ENCODE data around the gene MIP. TPM values are rescaled to one million over a fixed set of nuclear protein-coding genes. Genes with fewer than 3 reads are reported as not detected.

MIP gene
- total and polyA plus RNA-seq, 2 of the 13 experiments (the other 11 are each of a cell fraction or from before 2014, with no cell fraction given), result not detected

DNA sequence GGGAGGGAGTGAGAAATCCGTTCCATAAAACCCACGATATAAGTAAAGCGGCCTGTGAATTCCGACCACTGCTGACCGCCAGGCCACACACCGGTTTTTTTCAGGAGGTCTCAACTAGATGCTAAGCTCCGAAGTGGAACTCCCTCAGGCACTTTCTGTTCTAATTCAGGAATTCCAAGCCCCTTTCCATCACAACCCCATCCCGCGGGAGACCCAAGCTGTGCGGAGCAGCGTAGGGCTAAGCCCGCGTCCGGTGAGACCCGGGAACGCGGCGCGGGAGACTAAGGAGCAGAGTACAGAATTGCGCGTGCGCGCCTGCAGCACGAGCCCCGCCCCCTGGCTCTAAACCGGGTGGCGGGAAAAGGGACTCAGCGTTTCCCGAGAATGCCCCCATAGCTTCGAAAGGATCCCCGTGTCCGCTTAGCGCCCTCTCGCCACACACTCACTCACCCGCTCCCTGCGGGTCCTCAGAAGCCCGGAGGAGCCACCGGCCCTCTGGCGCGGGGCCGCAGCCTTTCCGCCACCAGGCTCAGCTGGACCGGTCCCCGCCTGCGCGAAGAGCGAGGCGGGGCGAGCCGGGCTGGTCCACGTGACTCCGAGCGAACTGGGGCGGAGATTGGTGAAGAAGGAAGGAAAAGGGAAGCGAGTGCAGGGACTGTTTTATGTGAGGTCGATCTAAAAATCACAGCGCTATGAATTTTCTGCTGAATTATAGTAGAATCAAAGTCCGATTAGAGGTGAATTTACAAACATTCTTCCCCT lies 5.4 kb downstream of the MIP start, which contains the start of gene TIMELESS (continued):
- TF ChIP-seq ZNF296 (CRISPR knock-in tag; conservative IDR thresholded peaks at IDR 0.05), result no peak
- TF ChIP-seq, protein P1, sequence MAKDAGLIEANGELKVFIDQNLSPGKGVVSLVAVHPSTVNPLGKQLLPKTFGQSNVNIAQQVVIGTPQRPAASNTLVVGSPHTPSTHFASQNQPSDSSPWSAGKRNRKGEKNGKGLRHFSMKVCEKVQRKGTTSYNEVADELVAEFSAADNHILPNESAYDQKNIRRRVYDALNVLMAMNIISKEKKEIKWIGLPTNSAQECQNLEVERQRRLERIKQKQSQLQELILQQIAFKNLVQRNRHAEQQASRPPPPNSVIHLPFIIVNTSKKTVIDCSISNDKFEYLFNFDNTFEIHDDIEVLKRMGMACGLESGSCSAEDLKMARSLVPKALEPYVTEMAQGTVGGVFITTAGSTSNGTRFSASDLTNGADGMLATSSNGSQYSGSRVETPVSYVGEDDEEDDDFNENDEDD (CRISPR knock-in tag; IDR thresholded peaks at IDR 0.05; ENCODE audit: borderline replicate concordance), result peak; percentile 98
- no peak for TF ChIP-seq IKZF1 (IDR thresholded peaks at IDR 0.05)
- no peak; the same call in 1 of the 2 replicates for TF ChIP-seq IRF2 (CRISPR knock-in tag; IDR thresholded peaks at IDR 0.05)
- TF ChIP-seq GATA4 (IDR thresholded peaks at IDR 0.05; ENCODE audit: borderline replicate concordance, low read depth), result no peak; the same call in 1 of the 2 replicates
- TF ChIP-seq ZNF790 (CRISPR knock-in tag; IDR thresholded peaks at IDR 0.05; ENCODE audit: borderline replicate concordance), result no peak
- peak; percentile 86 for TF ChIP-seq ZNF430 (CRISPR knock-in tag; IDR thresholded peaks at IDR 0.05)
- TF ChIP-seq ZNF180 (CRISPR knock-in tag; IDR thresholded peaks at IDR 0.05; ENCODE audit: borderline replicate concordance, low read depth), result no peak
- TF ChIP-seq CHCHD3 (CRISPR knock-in tag; IDR thresholded peaks at IDR 0.05), result no peak
- no peak for TF ChIP-seq ZNF780A (CRISPR knock-in tag; IDR thresholded peaks at IDR 0.05)
- TF ChIP-seq BRD4 (CRISPR knock-in tag; IDR thresholded peaks at IDR 0.05), result peak; percentile 18; the same call in 1 of the 2 replicates
- no peak for TF ChIP-seq SIX1 (CRISPR knock-in tag; IDR thresholded peaks at IDR 0.05; ENCODE audit: borderline replicate concordance)
- TF ChIP-seq ATF7-NPFF (CRISPR knock-in tag; IDR thresholded peaks at IDR 0.05; ENCODE audit: low read depth), result peak; percentile 89
- no peak for TF ChIP-seq ZNF660 (CRISPR knock-in tag; IDR thresholded peaks at IDR 0.05; ENCODE audit: borderline replicate concordance, low read depth)
- TF ChIP-seq SMAD3 (CRISPR knock-in tag; IDR thresholded peaks at IDR 0.05), result peak; percentile 67
- no peak for TF ChIP-seq ZNF737 (CRISPR knock-in tag; IDR thresholded peaks at IDR 0.05; ENCODE audit: borderline replicate concordance)
- TF ChIP-seq SSRP1 (CRISPR knock-in tag; IDR thresholded peaks at IDR 0.05), result no peak
- peak; percentile 91; the same call in 1 of the 2 replicates for TF ChIP-seq CAMTA2 (CRISPR knock-in tag; IDR thresholded peaks at IDR 0.05; ENCODE audit: borderline replicate concordance)
- TF ChIP-seq, protein P2, sequence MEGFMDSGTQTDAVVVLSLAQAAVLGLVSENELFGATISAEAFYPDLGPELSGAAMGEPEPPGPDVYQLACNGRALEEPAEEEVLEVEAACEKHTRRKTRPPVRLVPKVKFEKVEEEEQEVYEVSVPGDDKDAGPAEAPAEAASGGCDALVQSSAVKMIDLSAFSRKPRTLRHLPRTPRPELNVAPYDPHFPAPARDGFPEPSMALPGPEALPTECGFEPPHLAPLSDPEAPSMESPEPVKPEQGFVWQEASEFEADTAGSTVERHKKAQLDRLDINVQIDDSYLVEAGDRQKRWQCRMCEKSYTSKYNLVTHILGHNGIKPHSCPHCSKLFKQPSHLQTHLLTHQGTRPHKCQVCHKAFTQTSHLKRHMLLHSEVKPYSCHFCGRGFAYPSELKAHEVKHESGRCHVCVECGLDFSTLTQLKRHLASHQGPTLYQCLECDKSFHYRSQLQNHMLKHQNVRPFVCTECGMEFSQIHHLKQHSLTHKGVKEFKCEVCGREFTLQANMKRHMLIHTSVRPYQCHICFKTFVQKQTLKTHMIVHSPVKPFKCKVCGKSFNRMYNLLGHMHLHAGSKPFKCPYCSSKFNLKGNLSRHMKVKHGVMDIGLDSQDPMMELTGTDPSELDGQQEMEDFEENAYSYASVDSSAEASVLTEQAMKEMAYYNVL (CRISPR knock-in tag; IDR thresholded peaks at IDR 0.05; ENCODE audit: borderline replicate concordance), result peak; percentile 71; the same call in 1 of the 2 replicates
- no peak for TF ChIP-seq ZNF460 (CRISPR knock-in tag; IDR thresholded peaks at IDR 0.05; ENCODE audit: borderline replicate concordance)
- TF ChIP-seq, protein P3, sequence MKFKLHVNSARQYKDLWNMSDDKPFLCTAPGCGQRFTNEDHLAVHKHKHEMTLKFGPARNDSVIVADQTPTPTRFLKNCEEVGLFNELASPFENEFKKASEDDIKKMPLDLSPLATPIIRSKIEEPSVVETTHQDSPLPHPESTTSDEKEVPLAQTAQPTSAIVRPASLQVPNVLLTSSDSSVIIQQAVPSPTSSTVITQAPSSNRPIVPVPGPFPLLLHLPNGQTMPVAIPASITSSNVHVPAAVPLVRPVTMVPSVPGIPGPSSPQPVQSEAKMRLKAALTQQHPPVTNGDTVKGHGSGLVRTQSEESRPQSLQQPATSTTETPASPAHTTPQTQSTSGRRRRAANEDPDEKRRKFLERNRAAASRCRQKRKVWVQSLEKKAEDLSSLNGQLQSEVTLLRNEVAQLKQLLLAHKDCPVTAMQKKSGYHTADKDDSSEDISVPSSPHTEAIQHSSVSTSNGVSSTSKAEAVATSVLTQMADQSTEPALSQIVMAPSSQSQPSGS (CRISPR knock-in tag; IDR thresholded peaks at IDR 0.05), result 0 out of 2 replicates have a peak, but pooled peaks have one; percentile 32
- TF ChIP-seq ISL2 (CRISPR knock-in tag; IDR thresholded peaks at IDR 0.05), result peak; percentile 73; the same call in 1 of the 2 replicates
- peak; percentile 65; the same call in 1 of the 2 replicates for TF ChIP-seq TOE1 (CRISPR knock-in tag; IDR thresholded peaks at IDR 0.05)
- TF ChIP-seq RARA (CRISPR knock-in tag; IDR thresholded peaks at IDR 0.05), result 0 out of 2 replicates have a peak, but pooled peaks have one; percentile 28
- TF ChIP-seq SKI (IDR thresholded peaks at IDR 0.05; ENCODE audit: partially characterized antibody), result peak; percentile 12
- TF ChIP-seq ARNTL (CRISPR knock-in tag; IDR thresholded peaks at IDR 0.05), result peak; percentile 95
- TF ChIP-seq KAT8 (CRISPR knock-in tag; IDR thresholded peaks at IDR 0.05), result peak; percentile 85
- 0 out of 2 replicates have a peak, but pooled peaks have one; percentile 75 for TF ChIP-seq MZF1 (CRISPR knock-in tag; IDR thresholded peaks at IDR 0.05; ENCODE audit: borderline replicate concordance)

Data from HepG2 (cell line).